ENCODE measurements around the gene ZCCHC24.

GRCh38 chr10:79350407-79351154 is 94.8 kb downstream of the ZCCHC24 start:
- TF ChIP-seq, protein P1, sequence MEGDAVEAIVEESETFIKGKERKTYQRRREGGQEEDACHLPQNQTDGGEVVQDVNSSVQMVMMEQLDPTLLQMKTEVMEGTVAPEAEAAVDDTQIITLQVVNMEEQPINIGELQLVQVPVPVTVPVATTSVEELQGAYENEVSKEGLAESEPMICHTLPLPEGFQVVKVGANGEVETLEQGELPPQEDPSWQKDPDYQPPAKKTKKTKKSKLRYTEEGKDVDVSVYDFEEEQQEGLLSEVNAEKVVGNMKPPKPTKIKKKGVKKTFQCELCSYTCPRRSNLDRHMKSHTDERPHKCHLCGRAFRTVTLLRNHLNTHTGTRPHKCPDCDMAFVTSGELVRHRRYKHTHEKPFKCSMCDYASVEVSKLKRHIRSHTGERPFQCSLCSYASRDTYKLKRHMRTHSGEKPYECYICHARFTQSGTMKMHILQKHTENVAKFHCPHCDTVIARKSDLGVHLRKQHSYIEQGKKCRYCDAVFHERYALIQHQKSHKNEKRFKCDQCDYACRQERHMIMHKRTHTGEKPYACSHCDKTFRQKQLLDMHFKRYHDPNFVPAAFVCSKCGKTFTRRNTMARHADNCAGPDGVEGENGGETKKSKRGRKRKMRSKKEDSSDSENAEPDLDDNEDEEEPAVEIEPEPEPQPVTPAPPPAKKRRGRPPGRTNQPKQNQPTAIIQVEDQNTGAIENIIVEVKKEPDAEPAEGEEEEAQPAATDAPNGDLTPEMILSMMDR (IDR thresholded peaks at IDR 0.05): no peak
- TF ChIP-seq POLR2A (IDR thresholded peaks at IDR 0.05): no peak
